HepG2 (cell line): ENCODE data around the gene ST14. TPM values are rescaled to one million over a fixed set of nuclear protein-coding genes. Genes with fewer than 3 reads are reported as not detected.

ENCODE experiments used
- AGO2 ChIP-seq: fragments of 200-400 bp; formaldehyde crosslinking; optimal IDR thresholded peaks from 2 replicates; pipeline ENCODE3; 2017; ENCODE audit warnings: mild to moderate bottlenecking, low read depth, low read length, moderate library complexity
- EHMT2 ChIP-seq: fragments of 200-600 bp; sonication (generic); IDR thresholded peaks from 2 replicates; pipeline ENCODE4 v1.7.0; 2017; ENCODE audit warnings: antibody characterized with exemption, low read depth, low read length, borderline replicate concordance
- ETV5 ChIP-seq: IDR thresholded peaks from 2 replicates; pipeline ENCODE4 v1.6.1; 2018; ENCODE audit warnings: missing biosample characterization, missing genetic modification reagents, inconsistent platforms, borderline replicate concordance
- KDM6A ChIP-seq: IDR thresholded peaks from 2 replicates; pipeline ENCODE4 v1.6.1; 2016; ENCODE audit warnings: low read depth
- NR2C2 ChIP-seq: sonication (generic); formaldehyde crosslinking; IDR thresholded peaks from 2 replicates; pipeline ENCODE4 v1.4.0; 2020; ENCODE audit warnings: missing genetic modification reagents, mild to moderate bottlenecking, moderate library complexity, borderline replicate concordance
- PCBP2 ChIP-seq: fragments of 200-400 bp; formaldehyde crosslinking; optimal IDR thresholded peaks from 2 replicates; pipeline ENCODE3; 2018; ENCODE audit warnings: low read length, low read depth; ENCODE audit not compliant: poor library complexity, severe bottlenecking
- PHF8 ChIP-seq: sonication (generic); formaldehyde crosslinking; IDR thresholded peaks from 2 replicates; pipeline ENCODE4 v1.5.0; 2020; ENCODE audit warnings: missing genetic modification reagents
- TCF7L2 ChIP-seq: IDR thresholded peaks from 2 replicates; pipeline ENCODE4 v1.6.1; 2011; ENCODE audit warnings: mild to moderate bottlenecking, low read depth, low read length, moderate library complexity
- ZBTB3 ChIP-seq: sonication (generic); formaldehyde crosslinking; IDR thresholded peaks from 2 replicates; pipeline ENCODE4 v1.4.0; 2020; ENCODE audit warnings: low read depth, mild to moderate bottlenecking, moderate library complexity, missing genetic modification reagents, borderline replicate concordance
- ZNF431 ChIP-seq: sonication (generic); formaldehyde crosslinking; IDR thresholded peaks from 2 replicates; pipeline ENCODE4 v1.9.0; 2022; ENCODE audit warnings: missing genetic modification reagents, low read depth, mild to moderate bottlenecking, borderline replicate concordance
- polyA plus RNA-seq, 8 experiments: library from polyadenylated mRNA; depleted of rRNA in 3 of 8; stranded (reverse) in 7 of 8; unstranded in 1 of 8; fragments of >200 nt; fragmentation: Illumina TruSeq in 4 of 8; extraction: Trizol in 4 of 8; gene quantifications; 2 replicates each; pipeline versions ENCODE4 v1.2.1 to v1.2.3, GENCODE V29; 2011 to 2016; ENCODE audit warnings: low read depth in 4 of 8, missing spikeins in 1 of 8, mixed read lengths in 1 of 8; ENCODE audit not compliant: insufficient read depth in 1 of 8
- total RNA-seq, 5 experiments: library from RNA; depleted of rRNA; stranded (reverse); fragments of >200 nt; fragmentation: Illumina TruSeq; extraction: Trizol; gene quantifications; 2 replicates each; pipeline ENCODE4 v1.2.3, GENCODE V29; 2016; ENCODE audit warnings: low read depth in 1 of 5
- TF ChIP-seq, protein P1 (sequence below): sonication (generic); formaldehyde crosslinking; IDR thresholded peaks from 2 replicates; pipeline ENCODE4 v1.5.0; 2020; ENCODE audit warnings: missing genetic modification reagents, mild to moderate bottlenecking, borderline replicate concordance
- TF ChIP-seq, protein P2 (sequence below): sonication (generic); formaldehyde crosslinking; IDR thresholded peaks from 2 replicates; pipeline ENCODE4 v1.5.1; 2020; ENCODE audit warnings: mild to moderate bottlenecking, moderate library complexity, missing genetic modification reagents
- TF ChIP-seq, protein P3 (sequence below), 2 experiments: fragments of 450-650 bp in 1 of 2; sonication (generic) in 1 of 2; formaldehyde crosslinking in 1 of 2; IDR thresholded peaks; 2 replicates each; pipeline versions ENCODE4 v1.6.1 to v1.8.0; 2016 to 2022; ENCODE audit warnings: antibody characterized with exemption in 1 of 2, mild to moderate bottlenecking in 1 of 2, missing genetic modification reagents in 1 of 2
- TF ChIP-seq, protein P4 (sequence below): sonication (generic); formaldehyde crosslinking; IDR thresholded peaks from 2 replicates; pipeline ENCODE4 v1.5.0; 2020; ENCODE audit warnings: mild to moderate bottlenecking, low read depth, missing genetic modification reagents, borderline replicate concordance
- TF ChIP-seq, protein P5 (sequence below): sonication (generic); formaldehyde crosslinking; IDR thresholded peaks from 2 replicates; pipeline ENCODE4 v1.5.0; 2020; ENCODE audit warnings: mild to moderate bottlenecking, missing genetic modification reagents, moderate library complexity

Gene ST14
- total and polyA plus RNA-seq, 2 of the 13 experiments (the other 11 are each of a cell fraction or from before 2014, with no cell fraction given), result 0.88 to 1.4 TPM

DNA sequence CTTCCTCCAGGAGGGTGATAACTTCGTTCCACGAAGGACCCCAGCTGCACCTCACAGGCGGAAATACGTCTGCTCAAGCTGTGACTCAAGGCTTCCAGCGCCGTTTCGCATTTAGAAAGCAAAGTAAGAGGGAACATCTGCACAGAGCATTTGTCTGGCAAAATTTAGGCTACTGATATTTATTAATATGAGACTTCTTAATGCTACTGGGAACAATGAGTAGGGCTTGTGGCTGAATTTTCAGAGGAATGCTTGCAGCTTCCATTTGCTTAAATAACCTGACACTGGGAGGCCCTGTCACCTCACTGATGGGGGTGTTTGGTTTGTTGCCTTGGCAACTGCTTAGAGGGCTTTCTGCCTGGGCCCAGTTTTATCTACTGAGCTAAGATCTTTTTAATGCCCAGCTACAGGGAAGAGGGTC, 14.7 kb upstream of the ST14 start (continued):
- TF ChIP-seq AGO2 (no peak), KDM6A (no peak), EHMT2 (no peak), PCBP2 (no peak), ZNF431 (CRISPR knock-in tag) (no peak), PHF8 (CRISPR knock-in tag) (0 out of 2 replicates have a peak, but pooled peaks have one; percentile 3), ZBTB3 (CRISPR knock-in tag) (no peak), TCF7L2 (no peak), NR2C2 (CRISPR knock-in tag) (no peak), ETV5 (CRISPR knock-in tag) (no peak)
- TF ChIP-seq, protein P1, sequence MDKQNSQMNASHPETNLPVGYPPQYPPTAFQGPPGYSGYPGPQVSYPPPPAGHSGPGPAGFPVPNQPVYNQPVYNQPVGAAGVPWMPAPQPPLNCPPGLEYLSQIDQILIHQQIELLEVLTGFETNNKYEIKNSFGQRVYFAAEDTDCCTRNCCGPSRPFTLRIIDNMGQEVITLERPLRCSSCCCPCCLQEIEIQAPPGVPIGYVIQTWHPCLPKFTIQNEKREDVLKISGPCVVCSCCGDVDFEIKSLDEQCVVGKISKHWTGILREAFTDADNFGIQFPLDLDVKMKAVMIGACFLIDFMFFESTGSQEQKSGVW (CRISPR knock-in tag), result no peak
- TF ChIP-seq, protein P2, sequence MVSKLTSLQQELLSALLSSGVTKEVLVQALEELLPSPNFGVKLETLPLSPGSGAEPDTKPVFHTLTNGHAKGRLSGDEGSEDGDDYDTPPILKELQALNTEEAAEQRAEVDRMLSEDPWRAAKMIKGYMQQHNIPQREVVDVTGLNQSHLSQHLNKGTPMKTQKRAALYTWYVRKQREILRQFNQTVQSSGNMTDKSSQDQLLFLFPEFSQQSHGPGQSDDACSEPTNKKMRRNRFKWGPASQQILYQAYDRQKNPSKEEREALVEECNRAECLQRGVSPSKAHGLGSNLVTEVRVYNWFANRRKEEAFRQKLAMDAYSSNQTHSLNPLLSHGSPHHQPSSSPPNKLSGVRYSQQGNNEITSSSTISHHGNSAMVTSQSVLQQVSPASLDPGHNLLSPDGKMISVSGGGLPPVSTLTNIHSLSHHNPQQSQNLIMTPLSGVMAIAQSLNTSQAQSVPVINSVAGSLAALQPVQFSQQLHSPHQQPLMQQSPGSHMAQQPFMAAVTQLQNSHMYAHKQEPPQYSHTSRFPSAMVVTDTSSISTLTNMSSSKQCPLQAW (CRISPR knock-in tag), result no peak
- TF ChIP-seq, protein P3, sequence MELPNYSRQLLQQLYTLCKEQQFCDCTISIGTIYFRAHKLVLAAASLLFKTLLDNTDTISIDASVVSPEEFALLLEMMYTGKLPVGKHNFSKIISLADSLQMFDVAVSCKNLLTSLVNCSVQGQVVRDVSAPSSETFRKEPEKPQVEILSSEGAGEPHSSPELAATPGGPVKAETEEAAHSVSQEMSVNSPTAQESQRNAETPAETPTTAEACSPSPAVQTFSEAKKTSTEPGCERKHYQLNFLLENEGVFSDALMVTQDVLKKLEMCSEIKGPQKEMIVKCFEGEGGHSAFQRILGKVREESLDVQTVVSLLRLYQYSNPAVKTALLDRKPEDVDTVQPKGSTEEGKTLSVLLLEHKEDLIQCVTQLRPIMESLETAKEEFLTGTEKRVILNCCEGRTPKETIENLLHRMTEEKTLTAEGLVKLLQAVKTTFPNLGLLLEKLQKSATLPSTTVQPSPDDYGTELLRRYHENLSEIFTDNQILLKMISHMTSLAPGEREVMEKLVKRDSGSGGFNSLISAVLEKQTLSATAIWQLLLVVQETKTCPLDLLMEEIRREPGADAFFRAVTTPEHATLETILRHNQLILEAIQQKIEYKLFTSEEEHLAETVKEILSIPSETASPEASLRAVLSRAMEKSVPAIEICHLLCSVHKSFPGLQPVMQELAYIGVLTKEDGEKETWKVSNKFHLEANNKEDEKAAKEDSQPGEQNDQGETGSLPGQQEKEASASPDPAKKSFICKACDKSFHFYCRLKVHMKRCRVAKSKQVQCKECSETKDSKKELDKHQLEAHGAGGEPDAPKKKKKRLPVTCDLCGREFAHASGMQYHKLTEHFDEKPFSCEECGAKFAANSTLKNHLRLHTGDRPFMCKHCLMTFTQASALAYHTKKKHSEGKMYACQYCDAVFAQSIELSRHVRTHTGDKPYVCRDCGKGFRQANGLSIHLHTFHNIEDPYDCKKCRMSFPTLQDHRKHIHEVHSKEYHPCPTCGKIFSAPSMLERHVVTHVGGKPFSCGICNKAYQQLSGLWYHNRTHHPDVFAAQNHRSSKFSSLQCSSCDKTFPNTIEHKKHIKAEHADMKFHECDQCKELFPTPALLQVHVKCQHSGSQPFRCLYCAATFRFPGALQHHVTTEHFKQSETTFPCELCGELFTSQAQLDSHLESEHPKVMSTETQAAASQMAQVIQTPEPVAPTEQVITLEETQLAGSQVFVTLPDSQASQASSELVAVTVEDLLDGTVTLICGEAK (IDR thresholded peaks at IDR 0.05), result no peak
- TF ChIP-seq, protein P3 (CRISPR knock-in tag; IDR thresholded peaks at IDR 0.05), result no peak
- TF ChIP-seq, protein P4, sequence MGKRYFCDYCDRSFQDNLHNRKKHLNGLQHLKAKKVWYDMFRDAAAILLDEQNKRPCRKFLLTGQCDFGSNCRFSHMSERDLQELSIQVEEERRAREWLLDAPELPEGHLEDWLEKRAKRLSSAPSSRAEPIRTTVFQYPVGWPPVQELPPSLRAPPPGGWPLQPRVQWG (CRISPR knock-in tag), result no peak
- TF ChIP-seq, protein P5, sequence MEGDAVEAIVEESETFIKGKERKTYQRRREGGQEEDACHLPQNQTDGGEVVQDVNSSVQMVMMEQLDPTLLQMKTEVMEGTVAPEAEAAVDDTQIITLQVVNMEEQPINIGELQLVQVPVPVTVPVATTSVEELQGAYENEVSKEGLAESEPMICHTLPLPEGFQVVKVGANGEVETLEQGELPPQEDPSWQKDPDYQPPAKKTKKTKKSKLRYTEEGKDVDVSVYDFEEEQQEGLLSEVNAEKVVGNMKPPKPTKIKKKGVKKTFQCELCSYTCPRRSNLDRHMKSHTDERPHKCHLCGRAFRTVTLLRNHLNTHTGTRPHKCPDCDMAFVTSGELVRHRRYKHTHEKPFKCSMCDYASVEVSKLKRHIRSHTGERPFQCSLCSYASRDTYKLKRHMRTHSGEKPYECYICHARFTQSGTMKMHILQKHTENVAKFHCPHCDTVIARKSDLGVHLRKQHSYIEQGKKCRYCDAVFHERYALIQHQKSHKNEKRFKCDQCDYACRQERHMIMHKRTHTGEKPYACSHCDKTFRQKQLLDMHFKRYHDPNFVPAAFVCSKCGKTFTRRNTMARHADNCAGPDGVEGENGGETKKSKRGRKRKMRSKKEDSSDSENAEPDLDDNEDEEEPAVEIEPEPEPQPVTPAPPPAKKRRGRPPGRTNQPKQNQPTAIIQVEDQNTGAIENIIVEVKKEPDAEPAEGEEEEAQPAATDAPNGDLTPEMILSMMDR (CRISPR knock-in tag), result peak; percentile 52
